ENCODE data around the gene LGI4. TPM values are rescaled to one million over a fixed set of nuclear protein-coding genes. Genes with fewer than 3 reads are reported as not detected.

Gene LGI4
- total RNA-seq, 1 donor = 0.72 TPM

GRCh38 chr19:35093941-35094647 is 40.8 kb downstream of the LGI4 start:
- Histone ChIP-seq H3K79me2 (ENCODE audit: insufficient read depth, low read length) (no peaks in the 10 kb centered on the region), H3K36me3 (ENCODE audit: insufficient read depth, low read length) (no peaks in the 10 kb centered on the region), H3K9me3 (ENCODE audit: low read depth, low read length) (no peaks in the 10 kb centered on the region), H3K27me3 (ENCODE audit: insufficient read depth, low read length) (peaks cover 3% of the 10 kb centered on the region), H3K4me2 (ENCODE audit: insufficient read depth, low read length) (no peak overlapping the region), H3K4me1 (ENCODE audit: insufficient read depth, low read length) (no peaks in the 10 kb centered on the region), H3K27ac (ENCODE audit: low read depth, low read length) (no peak overlapping the region), H3K4me3 (ENCODE audit: insufficient read depth, low read length) (no peak overlapping the region), H4K20me1 (ENCODE audit: insufficient read depth, low read length) (no peaks in the 10 kb centered on the region), H2AFZ (ENCODE audit: low read length) (no peak overlapping the region)
- TF ChIP-seq, protein P1, sequence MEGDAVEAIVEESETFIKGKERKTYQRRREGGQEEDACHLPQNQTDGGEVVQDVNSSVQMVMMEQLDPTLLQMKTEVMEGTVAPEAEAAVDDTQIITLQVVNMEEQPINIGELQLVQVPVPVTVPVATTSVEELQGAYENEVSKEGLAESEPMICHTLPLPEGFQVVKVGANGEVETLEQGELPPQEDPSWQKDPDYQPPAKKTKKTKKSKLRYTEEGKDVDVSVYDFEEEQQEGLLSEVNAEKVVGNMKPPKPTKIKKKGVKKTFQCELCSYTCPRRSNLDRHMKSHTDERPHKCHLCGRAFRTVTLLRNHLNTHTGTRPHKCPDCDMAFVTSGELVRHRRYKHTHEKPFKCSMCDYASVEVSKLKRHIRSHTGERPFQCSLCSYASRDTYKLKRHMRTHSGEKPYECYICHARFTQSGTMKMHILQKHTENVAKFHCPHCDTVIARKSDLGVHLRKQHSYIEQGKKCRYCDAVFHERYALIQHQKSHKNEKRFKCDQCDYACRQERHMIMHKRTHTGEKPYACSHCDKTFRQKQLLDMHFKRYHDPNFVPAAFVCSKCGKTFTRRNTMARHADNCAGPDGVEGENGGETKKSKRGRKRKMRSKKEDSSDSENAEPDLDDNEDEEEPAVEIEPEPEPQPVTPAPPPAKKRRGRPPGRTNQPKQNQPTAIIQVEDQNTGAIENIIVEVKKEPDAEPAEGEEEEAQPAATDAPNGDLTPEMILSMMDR (IDR thresholded peaks at IDR 0.05; ENCODE audit: extremely low read depth, low read depth, low read length) = no peak
- DNase-seq (ENCODE audit: insufficient read length, low spot score, missing footprints) = peak; percentile 34

DNA sequence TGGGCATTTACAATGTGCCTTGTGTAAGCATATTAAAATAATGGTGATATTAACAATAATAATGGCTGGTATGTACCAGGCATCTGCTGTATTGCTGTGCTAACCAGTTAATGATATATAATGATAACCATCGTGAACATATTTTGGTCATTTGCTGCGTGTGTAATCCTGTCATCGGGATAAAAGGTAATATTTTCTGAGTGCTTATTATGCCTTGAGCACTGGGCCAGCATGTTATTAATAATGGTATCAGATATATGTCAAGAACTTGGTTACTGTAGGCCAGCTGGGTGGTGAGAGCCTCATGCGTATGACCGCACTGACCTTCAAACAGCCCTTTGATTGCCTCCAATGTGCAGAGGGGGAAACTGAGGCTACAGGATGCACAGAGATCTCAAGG is 41.4 kb downstream of the LGI4 start:
- no peak overlapping the region for H2AFZ ChIP-seq (ENCODE audit: low read length)
- H3K79me2 ChIP-seq (ENCODE audit: insufficient read depth, low read length) = no peaks in the 10 kb centered on the region
- peaks cover 3% of the 10 kb centered on the region for H3K27me3 ChIP-seq (ENCODE audit: insufficient read depth, low read length)
- no peaks in the 10 kb centered on the region for H3K4me1 ChIP-seq (ENCODE audit: insufficient read depth, low read length)
- TF ChIP-seq, protein P1 (IDR thresholded peaks at IDR 0.05; ENCODE audit: extremely low read depth, low read depth, low read length) = no peak
- H3K9me3 ChIP-seq (ENCODE audit: low read depth, low read length) = no peaks in the 10 kb centered on the region
- H3K4me2 ChIP-seq (ENCODE audit: insufficient read depth, low read length) = no peak overlapping the region
- no peak overlapping the region for H3K27ac ChIP-seq (ENCODE audit: low read depth, low read length)
- DNase-seq (ENCODE audit: insufficient read length, low spot score, missing footprints) = peak; percentile 32
- H3K4me3 ChIP-seq (ENCODE audit: insufficient read depth, low read length) = no peak overlapping the region
- no peaks in the 10 kb centered on the region for H4K20me1 ChIP-seq (ENCODE audit: insufficient read depth, low read length)
- H3K36me3 ChIP-seq (ENCODE audit: insufficient read depth, low read length) = no peaks in the 10 kb centered on the region

GRCh38 chr19:35090506-35091214 is 44.2 kb downstream of the LGI4 start:
- DNase-seq (ENCODE audit: insufficient read length, low spot score, missing footprints) = peak; percentile 96
- peak overlapping the region; percentile 68 for H2AFZ ChIP-seq (ENCODE audit: low read length)
- H3K36me3 ChIP-seq (ENCODE audit: insufficient read depth, low read length) = no peaks in the 10 kb centered on the region
- no peaks in the 10 kb centered on the region for H3K79me2 ChIP-seq (ENCODE audit: insufficient read depth, low read length)
- no peak overlapping the region for H3K27ac ChIP-seq (ENCODE audit: low read depth, low read length)
- no peaks in the 10 kb centered on the region for H4K20me1 ChIP-seq (ENCODE audit: insufficient read depth, low read length)
- peak overlapping the region; percentile 48 for H3K4me2 ChIP-seq (ENCODE audit: insufficient read depth, low read length)
- TF ChIP-seq, protein P1 (IDR thresholded peaks at IDR 0.05; ENCODE audit: extremely low read depth, low read depth, low read length) = peak; percentile 62
- peak overlapping the region; percentile 35 for H3K4me3 ChIP-seq (ENCODE audit: insufficient read depth, low read length)
- H3K9me3 ChIP-seq (ENCODE audit: low read depth, low read length) = no peaks in the 10 kb centered on the region
- H3K27me3 ChIP-seq (ENCODE audit: insufficient read depth, low read length) = peaks cover 3% of the 10 kb centered on the region
- no peaks in the 10 kb centered on the region for H3K4me1 ChIP-seq (ENCODE audit: insufficient read depth, low read length)

DNA sequence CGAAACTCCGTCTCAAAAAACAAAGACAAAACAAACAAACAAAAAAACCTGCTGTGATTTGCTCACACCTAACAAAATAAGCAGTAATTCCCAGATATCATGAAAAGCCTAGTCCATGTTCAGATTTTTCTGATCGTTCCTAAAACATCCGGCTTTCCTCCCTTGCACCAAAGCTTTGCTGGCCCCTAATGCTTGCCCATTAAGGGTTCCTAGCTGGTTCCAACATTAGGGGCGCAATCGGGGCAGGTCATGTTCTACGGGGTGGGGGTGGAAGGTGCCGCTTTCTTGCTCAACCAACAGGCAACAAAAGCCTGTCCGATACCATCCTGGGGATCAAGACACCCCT is 44.7 kb downstream of the LGI4 start:
- Histone ChIP-seq H3K79me2 (ENCODE audit: insufficient read depth, low read length) (no peaks in the 10 kb centered on the region), H3K9me3 (ENCODE audit: low read depth, low read length) (no peaks in the 10 kb centered on the region), H3K36me3 (ENCODE audit: insufficient read depth, low read length) (no peaks in the 10 kb centered on the region), H3K4me2 (ENCODE audit: insufficient read depth, low read length) (peak overlapping the region; percentile 48), H3K4me1 (ENCODE audit: insufficient read depth, low read length) (no peaks in the 10 kb centered on the region), H2AFZ (ENCODE audit: low read length) (no peak overlapping the region), H3K4me3 (ENCODE audit: insufficient read depth, low read length) (no peak overlapping the region), H3K27ac (ENCODE audit: low read depth, low read length) (no peak overlapping the region), H4K20me1 (ENCODE audit: insufficient read depth, low read length) (no peaks in the 10 kb centered on the region), H3K27me3 (ENCODE audit: insufficient read depth, low read length) (peaks cover 3% of the 10 kb centered on the region)
- DNase-seq (ENCODE audit: insufficient read length, low spot score, missing footprints) = no peak
- TF ChIP-seq, protein P1 (IDR thresholded peaks at IDR 0.05; ENCODE audit: extremely low read depth, low read depth, low read length) = no peak

All from osteoblast (primary cell).